Measurements from ENCODE around the gene ZNF789. TPM values are rescaled to one million over a fixed set of nuclear protein-coding genes. Genes with fewer than 3 reads are reported as not detected.

ZNF789 gene
- total RNA-seq, 1 donor from 2014 or later = 24.3 TPM

GRCh38 chr7:99468336-99468918, 4.3 kb upstream of the ZNF789 start:
- no peak overlapping the region for H3K27ac Mint-ChIP-seq
- peaks cover 24% of the 10 kb centered on the region for H3K36me3 Mint-ChIP-seq (ENCODE audit: low read depth)
- H3K27me3 Mint-ChIP-seq (ENCODE audit: low read depth) = peaks cover 2% of the 10 kb centered on the region
- no peak for DNase-seq (ENCODE audit: low spot score)
- intact Hi-C loops (cut with micrococcal nuclease) = no loop called here
- H3K4me1 Mint-ChIP-seq (ENCODE audit: low read depth) = peaks cover 23% of the 10 kb centered on the region
- H3K9me3 Mint-ChIP-seq = no peaks in the 10 kb centered on the region
- no peak overlapping the region for H3K4me3 Mint-ChIP-seq (ENCODE audit: low read depth)

DNA sequence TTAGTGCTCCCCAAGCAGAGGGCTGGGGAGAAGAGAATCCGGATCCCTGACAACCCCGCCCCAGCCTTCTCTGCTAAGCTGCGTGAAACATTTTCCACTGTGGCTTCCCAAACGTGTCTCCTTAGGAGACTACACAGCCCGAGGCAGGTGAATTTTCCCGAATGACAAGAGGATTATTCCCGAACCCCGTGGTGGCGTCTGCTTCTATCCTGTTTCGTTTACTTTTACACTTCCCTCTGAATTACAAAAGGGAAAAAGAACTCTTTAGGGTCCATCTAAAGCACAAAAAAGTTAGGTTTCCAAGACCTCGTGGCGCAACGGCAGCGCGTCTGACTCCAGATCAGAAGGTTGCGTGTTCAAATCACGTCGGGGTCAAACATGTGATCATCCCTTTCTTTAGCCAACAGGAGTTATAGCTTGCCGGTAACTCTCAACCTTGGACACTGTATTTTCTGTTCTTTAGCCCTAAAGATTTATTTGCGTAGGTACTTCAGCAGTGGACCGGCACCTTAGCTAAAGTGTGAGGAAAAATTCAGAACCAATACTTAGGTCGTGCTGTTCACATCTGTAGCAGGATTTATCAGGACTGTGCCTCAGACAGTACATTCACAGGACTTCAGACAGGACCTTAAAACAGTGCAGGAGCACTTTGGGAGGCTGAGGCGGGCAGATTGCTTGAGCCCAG, 3.2 kb upstream of the ZNF789 start:
- Mint-ChIP-seq H3K36me3 (ENCODE audit: low read depth) (peaks cover 18% of the 10 kb centered on the region), H3K4me3 (ENCODE audit: low read depth) (peak overlapping the region; percentile 13), H3K4me1 (ENCODE audit: low read depth) (peaks cover 21% of the 10 kb centered on the region), H3K9me3 (no peaks in the 10 kb centered on the region), H3K27ac (no peak overlapping the region), H3K27me3 (ENCODE audit: low read depth) (peaks cover 2% of the 10 kb centered on the region)
- intact Hi-C loops (cut with micrococcal nuclease) = loop anchor here (5.0 kb wide), 1 partner anchor 1773 kb away; no protein-coding TSS in a partner anchor
- DNase-seq (ENCODE audit: low spot score) = no peak

- Mint-ChIP-seq H3K36me3 (ENCODE audit: low read depth) (peaks cover 32% of the 10 kb centered on the region), H3K4me1 (ENCODE audit: low read depth) (peaks cover 24% of the 10 kb centered on the region), H3K27ac (peak overlapping the region; percentile 91), H3K9me3 (no peaks in the 10 kb centered on the region), H3K4me3 (ENCODE audit: low read depth) (peak overlapping the region; percentile 96), H3K27me3 (ENCODE audit: low read depth) (peaks cover 2% of the 10 kb centered on the region)
- intact Hi-C loops (cut with micrococcal nuclease) = loop anchor here (1.0 to 5.0 kb wide), 3 partner anchors 64 to 1769 kb away; partner anchors contain the start of genes BUD31, FAM200A and PDAP1
- DNase-seq (ENCODE audit: low spot score) = no peak
Observed at GRCh38 chr7:99473315-99473596, 566 bp downstream of the ZNF789 start.

DNA sequence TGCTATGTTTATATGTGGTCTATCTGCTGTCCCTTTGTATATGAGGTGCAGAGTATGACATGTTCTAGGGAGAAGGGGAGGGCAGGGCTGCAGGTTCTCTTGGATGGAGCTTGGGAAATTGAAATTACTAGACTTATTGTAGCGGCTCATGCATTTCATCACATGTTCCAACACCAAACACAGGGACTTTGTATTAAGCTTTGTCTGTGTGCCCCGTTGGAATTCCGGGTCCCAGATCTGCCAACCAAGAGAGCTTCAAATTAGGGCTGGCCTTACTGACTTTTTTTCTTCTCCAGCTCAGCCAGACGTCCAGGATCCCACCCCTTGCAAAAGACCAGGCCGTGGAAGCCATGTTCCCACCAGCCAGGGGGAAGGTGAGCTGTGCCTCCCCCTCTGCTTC, 3.4 kb downstream of the ZNF789 start:
- H3K4me3 Mint-ChIP-seq (ENCODE audit: low read depth) = no peak overlapping the region
- intact Hi-C loops (cut with micrococcal nuclease) = no loop called here
- DNase-seq (ENCODE audit: low spot score) = no peak
- H3K27me3 Mint-ChIP-seq (ENCODE audit: low read depth) = no peaks in the 10 kb centered on the region
- H3K36me3 Mint-ChIP-seq (ENCODE audit: low read depth) = peaks cover 48% of the 10 kb centered on the region
- H3K4me1 Mint-ChIP-seq (ENCODE audit: low read depth) = peaks cover 24% of the 10 kb centered on the region
- H3K27ac Mint-ChIP-seq = no peak overlapping the region
- no peaks in the 10 kb centered on the region for H3K9me3 Mint-ChIP-seq

GRCh38 chr7:99478464-99479440, 6.1 kb downstream of the ZNF789 start:
- no peaks in the 10 kb centered on the region for H3K27me3 Mint-ChIP-seq (ENCODE audit: low read depth)
- H3K27ac Mint-ChIP-seq = no peak overlapping the region
- peak overlapping the region; percentile 26 for H3K4me3 Mint-ChIP-seq (ENCODE audit: low read depth)
- peaks cover 53% of the 10 kb centered on the region for H3K36me3 Mint-ChIP-seq (ENCODE audit: low read depth)
- peaks cover 18% of the 10 kb centered on the region for H3K4me1 Mint-ChIP-seq (ENCODE audit: low read depth)
- no peaks in the 10 kb centered on the region for H3K9me3 Mint-ChIP-seq
- intact Hi-C loops (cut with micrococcal nuclease) = no loop called here
- DNase-seq (ENCODE audit: low spot score) = no peak

- DNase-seq (ENCODE audit: low spot score) = no peak
- Mint-ChIP-seq H3K4me1 (ENCODE audit: low read depth) (peaks cover 2% of the 10 kb centered on the region), H3K27ac (no peak overlapping the region), H3K9me3 (peaks cover 21% of the 10 kb centered on the region), H3K36me3 (ENCODE audit: low read depth) (peaks cover 68% of the 10 kb centered on the region), H3K4me3 (ENCODE audit: low read depth) (no peak overlapping the region), H3K27me3 (ENCODE audit: low read depth) (no peaks in the 10 kb centered on the region)
- intact Hi-C loops (cut with micrococcal nuclease) = no loop called here
Observed at GRCh38 chr7:99485094-99485493, 12.4 kb downstream of the ZNF789 start.

- intact Hi-C loops (cut with micrococcal nuclease) = no loop called here
- DNase-seq (ENCODE audit: low spot score) = no peak
- Mint-ChIP-seq H3K4me3 (ENCODE audit: low read depth) (no peak overlapping the region), H3K9me3 (peaks cover 48% of the 10 kb centered on the region), H3K4me1 (ENCODE audit: low read depth) (peaks cover 2% of the 10 kb centered on the region), H3K27ac (no peak overlapping the region), H3K27me3 (ENCODE audit: low read depth) (no peaks in the 10 kb centered on the region), H3K36me3 (ENCODE audit: low read depth) (peaks cover 83% of the 10 kb centered on the region)
Observed at GRCh38 chr7:99489235-99489634, 16.5 kb downstream of the ZNF789 start.

GRCh38 chr7:99490878-99491277, 18.2 kb downstream of the ZNF789 start:
- no peak for DNase-seq (ENCODE audit: low spot score)
- H3K27ac Mint-ChIP-seq = no peak overlapping the region

GRCh38 chr7:99493823-99494222, 21.1 kb downstream of the ZNF789 start:
- no peaks in the 10 kb centered on the region for H3K27me3 Mint-ChIP-seq (ENCODE audit: low read depth)
- H3K9me3 Mint-ChIP-seq = peaks cover 48% of the 10 kb centered on the region
- DNase-seq (ENCODE audit: low spot score) = no peak
- peaks cover 11% of the 10 kb centered on the region for H3K4me1 Mint-ChIP-seq (ENCODE audit: low read depth)
- no peak overlapping the region for H3K4me3 Mint-ChIP-seq (ENCODE audit: low read depth)
- no peak overlapping the region for H3K27ac Mint-ChIP-seq
- H3K36me3 Mint-ChIP-seq (ENCODE audit: low read depth) = peaks cover 87% of the 10 kb centered on the region
- intact Hi-C loops (cut with micrococcal nuclease) = no loop called here

More at GRCh38 chr7:99490878-99491277, 18.2 kb downstream of the ZNF789 start:
- Mint-ChIP-seq H3K4me1 (ENCODE audit: low read depth) (no peaks in the 10 kb centered on the region), H3K27me3 (ENCODE audit: low read depth) (no peaks in the 10 kb centered on the region), H3K4me3 (ENCODE audit: low read depth) (no peak overlapping the region), H3K36me3 (ENCODE audit: low read depth) (peaks cover 84% of the 10 kb centered on the region), H3K9me3 (peaks cover 51% of the 10 kb centered on the region)
- intact Hi-C loops (cut with micrococcal nuclease) = no loop called here

DNA sequence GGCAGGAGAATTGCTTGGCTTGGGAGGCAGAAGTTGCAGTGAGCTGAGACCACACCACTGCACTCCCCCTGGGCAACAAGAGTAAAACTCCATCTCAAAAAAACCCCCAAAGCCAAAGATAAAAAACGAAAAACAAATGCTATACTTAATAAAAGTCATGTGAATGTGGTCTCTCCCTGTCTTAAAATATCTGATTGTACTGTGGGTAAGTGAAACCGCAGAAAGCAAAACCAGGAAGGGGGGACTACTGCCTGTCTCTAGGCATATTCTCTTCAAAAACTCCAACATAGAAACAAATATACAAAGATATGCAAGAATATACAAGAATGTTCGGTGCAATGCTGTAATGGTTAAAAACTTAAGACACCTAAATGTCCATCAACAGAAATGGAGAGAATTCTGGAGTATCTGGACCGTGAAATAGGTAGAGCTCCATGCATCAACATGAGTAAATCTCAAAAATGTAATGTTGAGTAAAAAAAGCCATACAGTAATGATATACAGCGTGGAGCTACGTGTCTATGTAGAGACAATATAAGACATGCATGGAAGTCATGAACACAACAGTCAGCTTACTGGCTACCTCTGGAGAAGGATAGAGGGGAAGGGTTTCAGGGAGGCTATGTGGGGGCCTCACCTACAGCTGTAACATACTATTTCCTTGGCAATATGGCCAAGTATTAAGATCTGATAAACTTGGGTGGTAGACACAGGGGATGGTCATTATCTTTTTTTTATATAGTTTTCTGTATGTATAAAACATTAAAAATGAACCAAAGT, 25.3 kb downstream of the ZNF789 start:
- peaks cover 77% of the 10 kb centered on the region for H3K36me3 Mint-ChIP-seq (ENCODE audit: low read depth)

DNA sequence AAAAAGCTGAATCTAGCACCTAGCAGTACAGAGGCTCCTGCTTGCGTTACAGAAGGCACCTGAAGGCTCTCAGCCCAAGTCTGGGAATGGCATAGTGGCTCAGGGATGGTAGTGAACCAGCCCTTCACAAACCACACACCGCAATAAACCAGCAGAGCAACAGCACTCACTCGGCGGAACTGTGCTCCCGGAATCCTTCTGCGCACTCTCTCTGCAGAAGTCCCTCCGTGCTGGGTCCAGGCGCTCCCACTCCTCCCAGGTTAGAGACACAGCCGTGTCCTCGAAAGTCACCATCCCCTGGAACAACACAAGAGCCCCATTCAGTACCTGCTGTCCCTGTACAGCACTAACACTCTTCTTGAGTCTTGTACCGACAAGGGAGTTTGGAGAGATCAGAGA, 25.9 kb downstream of the ZNF789 start:
- Mint-ChIP-seq H3K36me3 (ENCODE audit: low read depth) (peaks cover 71% of the 10 kb centered on the region), H3K4me1 (ENCODE audit: low read depth) (peaks cover 20% of the 10 kb centered on the region), H3K9me3 (peaks cover 22% of the 10 kb centered on the region), H3K4me3 (ENCODE audit: low read depth) (peak overlapping the region; percentile 94), H3K27me3 (ENCODE audit: low read depth) (no peaks in the 10 kb centered on the region), H3K27ac (peak overlapping the region; percentile 81)
- intact Hi-C loops (cut with micrococcal nuclease) = no loop called here
- DNase-seq (ENCODE audit: low spot score) = no peak

More for the DNA sequence above, 25.3 kb downstream of the ZNF789 start:
- peaks cover 20% of the 10 kb centered on the region for H3K4me1 Mint-ChIP-seq (ENCODE audit: low read depth)
- peaks cover 28% of the 10 kb centered on the region for H3K9me3 Mint-ChIP-seq
- intact Hi-C loops (cut with micrococcal nuclease) = no loop called here
- peak overlapping the region; percentile 70 for H3K27ac Mint-ChIP-seq
- H3K4me3 Mint-ChIP-seq (ENCODE audit: low read depth) = peak overlapping the region; percentile 94
- H3K27me3 Mint-ChIP-seq (ENCODE audit: low read depth) = no peaks in the 10 kb centered on the region
- no peak for DNase-seq (ENCODE audit: low spot score)

DNA sequence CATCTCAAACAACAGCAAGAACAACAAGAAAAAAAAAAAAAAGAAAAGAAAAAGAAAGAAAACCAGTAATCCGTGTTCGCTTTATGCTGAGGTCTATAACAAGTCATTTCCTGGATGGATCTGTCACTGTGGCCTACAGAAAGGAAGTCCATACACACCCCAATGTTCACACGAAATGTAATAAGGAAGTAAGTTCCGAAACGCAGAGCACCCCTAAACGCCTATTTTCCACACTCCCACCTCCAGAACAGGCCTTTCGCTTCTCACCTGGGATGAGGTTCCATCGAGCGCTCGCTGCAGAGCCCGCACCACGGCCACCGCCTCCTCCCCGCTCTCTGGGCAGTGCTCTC, 26.7 kb downstream of the ZNF789 start:
- intact Hi-C loops (cut with micrococcal nuclease) = no loop called here
- H3K27me3 Mint-ChIP-seq (ENCODE audit: low read depth) = no peaks in the 10 kb centered on the region
- no peak for DNase-seq (ENCODE audit: low spot score)

More for the DNA sequence above, 26.7 kb downstream of the ZNF789 start:
- H3K9me3 Mint-ChIP-seq = peaks cover 14% of the 10 kb centered on the region
- H3K36me3 Mint-ChIP-seq (ENCODE audit: low read depth) = peaks cover 63% of the 10 kb centered on the region
- peak overlapping the region; percentile 98 for H3K27ac Mint-ChIP-seq
- peaks cover 20% of the 10 kb centered on the region for H3K4me1 Mint-ChIP-seq (ENCODE audit: low read depth)
- H3K4me3 Mint-ChIP-seq (ENCODE audit: low read depth) = peak overlapping the region; percentile 94
